ENCODE results near the gene ARHGEF7. TPM values are rescaled to one million over a fixed set of nuclear protein-coding genes. Genes with fewer than 3 reads are reported as not detected.
A peak's percentile ranks its signal among the peaks of the same experiment; 100 is the strongest.

ARHGEF7 gene
- total RNA-seq, 1 donor from 2014 or later, result 86.5 TPM

DNA sequence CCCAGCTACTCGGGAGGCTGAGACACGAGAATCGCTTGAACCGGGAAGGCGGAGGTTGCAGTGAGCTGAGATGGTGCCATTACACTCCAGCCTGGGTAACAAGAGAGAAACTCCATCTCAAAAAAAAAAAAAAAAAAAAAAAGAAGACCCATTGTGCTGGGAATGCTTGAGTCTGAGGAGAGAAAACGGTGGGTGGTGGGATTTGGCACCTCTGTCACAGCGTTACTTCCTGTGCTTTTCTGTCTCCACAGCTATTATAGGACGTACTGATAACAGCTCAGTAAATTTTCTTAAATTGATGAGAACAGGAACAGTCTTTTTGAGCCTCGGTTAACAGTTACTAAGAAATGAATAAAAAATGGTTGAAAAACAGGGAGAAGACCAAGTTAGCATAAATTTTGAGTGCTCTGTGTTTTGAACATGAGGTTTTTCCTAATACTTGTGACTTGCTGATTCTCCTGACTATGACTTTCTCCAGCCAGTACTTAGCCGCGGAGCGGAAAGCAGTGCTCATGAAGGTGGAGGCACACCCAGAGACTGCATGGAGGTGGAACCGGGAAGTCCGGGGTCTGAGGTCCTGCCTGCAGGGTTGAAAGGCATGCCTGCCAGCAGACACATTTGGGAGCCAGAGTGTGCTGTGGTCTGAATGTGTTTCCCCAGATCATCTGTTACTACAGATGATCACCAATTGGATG is 150.0 kb downstream of the ARHGEF7 start:
- Mint-ChIP-seq H3K4me3 (ENCODE audit: low read depth) (no peak overlapping the region), H3K27me3 (no peaks in the 10 kb centered on the region), H3K4me1 (ENCODE audit: low read depth) (no peaks in the 10 kb centered on the region), H3K9me3 (ENCODE audit: low read depth) (no peaks in the 10 kb centered on the region), H3K27ac (no peak overlapping the region), H3K36me3 (ENCODE audit: insufficient read depth) (peaks cover 7% of the 10 kb centered on the region)
- TF ChIP-seq, protein P1, sequence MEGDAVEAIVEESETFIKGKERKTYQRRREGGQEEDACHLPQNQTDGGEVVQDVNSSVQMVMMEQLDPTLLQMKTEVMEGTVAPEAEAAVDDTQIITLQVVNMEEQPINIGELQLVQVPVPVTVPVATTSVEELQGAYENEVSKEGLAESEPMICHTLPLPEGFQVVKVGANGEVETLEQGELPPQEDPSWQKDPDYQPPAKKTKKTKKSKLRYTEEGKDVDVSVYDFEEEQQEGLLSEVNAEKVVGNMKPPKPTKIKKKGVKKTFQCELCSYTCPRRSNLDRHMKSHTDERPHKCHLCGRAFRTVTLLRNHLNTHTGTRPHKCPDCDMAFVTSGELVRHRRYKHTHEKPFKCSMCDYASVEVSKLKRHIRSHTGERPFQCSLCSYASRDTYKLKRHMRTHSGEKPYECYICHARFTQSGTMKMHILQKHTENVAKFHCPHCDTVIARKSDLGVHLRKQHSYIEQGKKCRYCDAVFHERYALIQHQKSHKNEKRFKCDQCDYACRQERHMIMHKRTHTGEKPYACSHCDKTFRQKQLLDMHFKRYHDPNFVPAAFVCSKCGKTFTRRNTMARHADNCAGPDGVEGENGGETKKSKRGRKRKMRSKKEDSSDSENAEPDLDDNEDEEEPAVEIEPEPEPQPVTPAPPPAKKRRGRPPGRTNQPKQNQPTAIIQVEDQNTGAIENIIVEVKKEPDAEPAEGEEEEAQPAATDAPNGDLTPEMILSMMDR (IDR thresholded peaks at IDR 0.05; ENCODE audit: unreplicated experiment), result no peak
- DNase-seq (ENCODE audit: low spot score, unreplicated experiment), result no peak

- TF ChIP-seq, protein P1 (IDR thresholded peaks at IDR 0.05; ENCODE audit: unreplicated experiment), result no peak
- Mint-ChIP-seq H3K27ac (no peak overlapping the region), H3K4me3 (ENCODE audit: low read depth) (no peak overlapping the region), H3K36me3 (ENCODE audit: insufficient read depth) (peaks cover 8% of the 10 kb centered on the region), H3K27me3 (no peaks in the 10 kb centered on the region), H3K4me1 (ENCODE audit: low read depth) (no peaks in the 10 kb centered on the region), H3K9me3 (ENCODE audit: low read depth) (no peaks in the 10 kb centered on the region)
- DNase-seq (ENCODE audit: low spot score, unreplicated experiment), result no peak
Observed at GRCh38 chr13:111265701-111266035, 150.6 kb downstream of the ARHGEF7 start.

GRCh38 chr13:111267205-111267604 is 152.1 kb downstream of the ARHGEF7 start:
- TF ChIP-seq, protein P1 (IDR thresholded peaks at IDR 0.05; ENCODE audit: unreplicated experiment), result no peak
- Mint-ChIP-seq H3K36me3 (ENCODE audit: insufficient read depth) (peaks cover 11% of the 10 kb centered on the region), H3K4me1 (ENCODE audit: low read depth) (no peaks in the 10 kb centered on the region), H3K9me3 (ENCODE audit: low read depth) (no peaks in the 10 kb centered on the region), H3K27me3 (no peaks in the 10 kb centered on the region), H3K4me3 (ENCODE audit: low read depth) (no peak overlapping the region), H3K27ac (peak overlapping the region; percentile 38)
- DNase-seq (ENCODE audit: low spot score, unreplicated experiment), result no peak

GRCh38 chr13:111267784-111268183 is 152.7 kb downstream of the ARHGEF7 start:
- Mint-ChIP-seq H3K27ac (no peak overlapping the region), H3K4me3 (ENCODE audit: low read depth) (no peak overlapping the region), H3K9me3 (ENCODE audit: low read depth) (no peaks in the 10 kb centered on the region), H3K27me3 (no peaks in the 10 kb centered on the region), H3K36me3 (ENCODE audit: insufficient read depth) (peaks cover 11% of the 10 kb centered on the region), H3K4me1 (ENCODE audit: low read depth) (no peaks in the 10 kb centered on the region)
- TF ChIP-seq, protein P1 (IDR thresholded peaks at IDR 0.05; ENCODE audit: unreplicated experiment), result no peak
- no peak for DNase-seq (ENCODE audit: low spot score, unreplicated experiment)

DNA sequence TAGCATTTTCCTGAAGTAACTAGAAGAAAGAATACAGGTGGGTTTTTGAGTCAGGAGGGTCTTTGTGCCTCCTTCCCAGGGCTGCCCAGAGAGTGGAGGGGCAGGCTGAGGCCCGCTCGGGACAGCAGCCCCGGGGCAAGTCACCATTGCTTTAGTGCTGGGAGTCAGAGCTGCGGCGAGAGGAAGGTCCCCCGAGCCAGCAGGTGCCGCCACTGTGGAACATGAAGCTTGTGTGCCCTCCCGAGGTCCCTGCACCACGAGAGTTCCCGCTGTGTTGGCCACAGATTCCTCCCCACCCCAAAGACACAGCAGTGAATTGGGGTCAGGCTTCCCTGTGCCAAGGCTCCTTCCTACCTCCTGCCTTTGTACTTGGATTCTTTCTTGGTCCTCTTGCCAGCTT is 154.4 kb downstream of the ARHGEF7 start:
- no peak for DNase-seq (ENCODE audit: low spot score, unreplicated experiment)
- H3K4me1 Mint-ChIP-seq (ENCODE audit: low read depth), result no peaks in the 10 kb centered on the region
- no peak overlapping the region for H3K27ac Mint-ChIP-seq
- no peaks in the 10 kb centered on the region for H3K9me3 Mint-ChIP-seq (ENCODE audit: low read depth)
- TF ChIP-seq, protein P1 (IDR thresholded peaks at IDR 0.05; ENCODE audit: unreplicated experiment), result no peak
- peaks cover 16% of the 10 kb centered on the region for H3K36me3 Mint-ChIP-seq (ENCODE audit: insufficient read depth)
- no peak overlapping the region for H3K4me3 Mint-ChIP-seq (ENCODE audit: low read depth)
- no peaks in the 10 kb centered on the region for H3K27me3 Mint-ChIP-seq

Data from progenitor cell of endocrine pancreas (in vitro differentiated cells).